CD4-positive, alpha-beta T cell treated with Interleukin-17A for 1 hour (primary cell): ENCODE results near the gene BTBD9.

ENCODE experiments used
- DNase-seq: peaks from one replicate; pipeline ENCODE4 v3.0.0-alpha.2; 2020

Gene BTBD9

GRCh38 chr6:38593409-38593808 is 46.3 kb downstream of the BTBD9 start:
- no peak for DNase-seq

- no peak for DNase-seq
Observed at GRCh38 chr6:38591439-38591838, 48.3 kb downstream of the BTBD9 start.

GRCh38 chr6:38589367-38589720 is 50.4 kb downstream of the BTBD9 start:
- no peak for DNase-seq

GRCh38 chr6:38588631-38589366 is 50.9 kb downstream of the BTBD9 start:
- DNase-seq, result no peak

- no peak for DNase-seq
Observed at GRCh38 chr6:38587766-38588362, 51.9 kb downstream of the BTBD9 start.

GRCh38 chr6:38586992-38587391 is 52.7 kb downstream of the BTBD9 start:
- DNase-seq, result no peak

- no peak for DNase-seq
Observed at GRCh38 chr6:38584731-38585130, 55.0 kb downstream of the BTBD9 start.

GRCh38 chr6:38583523-38583922 is 56.2 kb downstream of the BTBD9 start:
- no peak for DNase-seq

GRCh38 chr6:38580030-38580429 is 59.7 kb downstream of the BTBD9 start:
- no peak for DNase-seq

- DNase-seq, result no peak
Observed at GRCh38 chr6:38579010-38579628, 60.6 kb downstream of the BTBD9 start.

GRCh38 chr6:38578075-38578474 is 61.7 kb downstream of the BTBD9 start:
- DNase-seq, result no peak

GRCh38 chr6:38577492-38577891 is 62.2 kb downstream of the BTBD9 start:
- DNase-seq, result no peak

GRCh38 chr6:38573801-38574395 is 65.8 kb downstream of the BTBD9 start:
- DNase-seq, result no peak

- DNase-seq, result peak; percentile 74
Observed at GRCh38 chr6:38572186-38572813, 67.4 kb downstream of the BTBD9 start.

- DNase-seq, result no peak
Observed at GRCh38 chr6:38571721-38572120, 68.0 kb downstream of the BTBD9 start.

GRCh38 chr6:38570750-38571149 is 69.0 kb downstream of the BTBD9 start:
- peak; percentile 15 for DNase-seq

- DNase-seq, result no peak
Observed at GRCh38 chr6:38567436-38567835, 72.3 kb downstream of the BTBD9 start.

- no peak for DNase-seq
Observed at GRCh38 chr6:38566295-38567030, 73.3 kb downstream of the BTBD9 start.

GRCh38 chr6:38564301-38564700 is 75.4 kb downstream of the BTBD9 start:
- DNase-seq, result no peak

GRCh38 chr6:38555606-38556005 is 84.1 kb downstream of the BTBD9 start:
- DNase-seq, result no peak

- DNase-seq, result no peak
Observed at GRCh38 chr6:38554700-38555413, 84.9 kb downstream of the BTBD9 start.

GRCh38 chr6:38554014-38554413 is 85.7 kb downstream of the BTBD9 start:
- no peak for DNase-seq
